Neural cell (in vitro differentiated cells): ENCODE results near the gene SERPINE2.

Experiments
- EP300 ChIP-seq: fragments of 450-650 bp; conservative IDR thresholded peaks from 2 replicates; pipeline ENCODE4 v1.6.1; 2014; ENCODE audit warnings: antibody characterized with exemption, mild to moderate bottlenecking, moderate library complexity; ENCODE audit not compliant: poor library complexity, severe bottlenecking
- MXI1 ChIP-seq: fragments of 450-650 bp; conservative IDR thresholded peaks from 2 replicates; pipeline ENCODE4 v1.6.1; 2014; ENCODE audit warnings: antibody characterized with exemption, mild to moderate bottlenecking; ENCODE audit not compliant: poor library complexity, severe bottlenecking
- POLR2AphosphoS5 ChIP-seq: IDR thresholded peaks from 2 replicates; pipeline ENCODE4 v1.6.1; 2012
- RAD21 ChIP-seq: fragments of 450-650 bp; conservative IDR thresholded peaks from 2 replicates; pipeline ENCODE4 v1.6.1; 2014; ENCODE audit warnings: antibody characterized with exemption, mild to moderate bottlenecking, moderate library complexity
- TF ChIP-seq, protein P1 (sequence below): fragments of 450-650 bp; IDR thresholded peaks from 2 replicates; pipeline ENCODE4 v1.5.1; 2014; ENCODE audit warnings: antibody characterized with exemption, mild to moderate bottlenecking, moderate library complexity; ENCODE audit not compliant: poor library complexity, severe bottlenecking
- TF ChIP-seq, protein P2 (sequence below): IDR thresholded peaks from 2 replicates; pipeline ENCODE4 v1.6.1; 2012; ENCODE audit warnings: borderline replicate concordance

GRCh38 chr2:224055101-224055500 lies 16.0 kb upstream of the SERPINE2 start:
- TF ChIP-seq RAD21 (no peak), MXI1 (no peak), EP300 (no peak), POLR2AphosphoS5 (no peak)
- TF ChIP-seq, protein P1, sequence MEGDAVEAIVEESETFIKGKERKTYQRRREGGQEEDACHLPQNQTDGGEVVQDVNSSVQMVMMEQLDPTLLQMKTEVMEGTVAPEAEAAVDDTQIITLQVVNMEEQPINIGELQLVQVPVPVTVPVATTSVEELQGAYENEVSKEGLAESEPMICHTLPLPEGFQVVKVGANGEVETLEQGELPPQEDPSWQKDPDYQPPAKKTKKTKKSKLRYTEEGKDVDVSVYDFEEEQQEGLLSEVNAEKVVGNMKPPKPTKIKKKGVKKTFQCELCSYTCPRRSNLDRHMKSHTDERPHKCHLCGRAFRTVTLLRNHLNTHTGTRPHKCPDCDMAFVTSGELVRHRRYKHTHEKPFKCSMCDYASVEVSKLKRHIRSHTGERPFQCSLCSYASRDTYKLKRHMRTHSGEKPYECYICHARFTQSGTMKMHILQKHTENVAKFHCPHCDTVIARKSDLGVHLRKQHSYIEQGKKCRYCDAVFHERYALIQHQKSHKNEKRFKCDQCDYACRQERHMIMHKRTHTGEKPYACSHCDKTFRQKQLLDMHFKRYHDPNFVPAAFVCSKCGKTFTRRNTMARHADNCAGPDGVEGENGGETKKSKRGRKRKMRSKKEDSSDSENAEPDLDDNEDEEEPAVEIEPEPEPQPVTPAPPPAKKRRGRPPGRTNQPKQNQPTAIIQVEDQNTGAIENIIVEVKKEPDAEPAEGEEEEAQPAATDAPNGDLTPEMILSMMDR, result no peak
- TF ChIP-seq, protein P2, sequence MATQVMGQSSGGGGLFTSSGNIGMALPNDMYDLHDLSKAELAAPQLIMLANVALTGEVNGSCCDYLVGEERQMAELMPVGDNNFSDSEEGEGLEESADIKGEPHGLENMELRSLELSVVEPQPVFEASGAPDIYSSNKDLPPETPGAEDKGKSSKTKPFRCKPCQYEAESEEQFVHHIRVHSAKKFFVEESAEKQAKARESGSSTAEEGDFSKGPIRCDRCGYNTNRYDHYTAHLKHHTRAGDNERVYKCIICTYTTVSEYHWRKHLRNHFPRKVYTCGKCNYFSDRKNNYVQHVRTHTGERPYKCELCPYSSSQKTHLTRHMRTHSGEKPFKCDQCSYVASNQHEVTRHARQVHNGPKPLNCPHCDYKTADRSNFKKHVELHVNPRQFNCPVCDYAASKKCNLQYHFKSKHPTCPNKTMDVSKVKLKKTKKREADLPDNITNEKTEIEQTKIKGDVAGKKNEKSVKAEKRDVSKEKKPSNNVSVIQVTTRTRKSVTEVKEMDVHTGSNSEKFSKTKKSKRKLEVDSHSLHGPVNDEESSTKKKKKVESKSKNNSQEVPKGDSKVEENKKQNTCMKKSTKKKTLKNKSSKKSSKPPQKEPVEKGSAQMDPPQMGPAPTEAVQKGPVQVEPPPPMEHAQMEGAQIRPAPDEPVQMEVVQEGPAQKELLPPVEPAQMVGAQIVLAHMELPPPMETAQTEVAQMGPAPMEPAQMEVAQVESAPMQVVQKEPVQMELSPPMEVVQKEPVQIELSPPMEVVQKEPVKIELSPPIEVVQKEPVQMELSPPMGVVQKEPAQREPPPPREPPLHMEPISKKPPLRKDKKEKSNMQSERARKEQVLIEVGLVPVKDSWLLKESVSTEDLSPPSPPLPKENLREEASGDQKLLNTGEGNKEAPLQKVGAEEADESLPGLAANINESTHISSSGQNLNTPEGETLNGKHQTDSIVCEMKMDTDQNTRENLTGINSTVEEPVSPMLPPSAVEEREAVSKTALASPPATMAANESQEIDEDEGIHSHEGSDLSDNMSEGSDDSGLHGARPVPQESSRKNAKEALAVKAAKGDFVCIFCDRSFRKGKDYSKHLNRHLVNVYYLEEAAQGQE, result no peak
